Neural crest cell (in vitro differentiated cells): ENCODE data around the gene GAPDHS. TPM values are rescaled to one million over a fixed set of nuclear protein-coding genes. Genes with fewer than 3 reads are reported as not detected.

Source experiments
- DNase-seq: peaks from one replicate; pipeline ENCODE4 v3.0.0; 2021; ENCODE audit warnings: low read depth, mixed read lengths, low spot score
- H3K27ac Mint-ChIP-seq: one replicate; pipeline ENCODE4 v1.8.0; 2021; ENCODE audit warnings: mild to moderate bottlenecking, mixed read lengths; ENCODE audit not compliant: unreplicated experiment
- H3K27me3 Mint-ChIP-seq: 2 replicates; pipeline ENCODE4 v1.8.0; 2021; ENCODE audit warnings: low read depth, mild to moderate bottlenecking, mixed read lengths
- H3K36me3 Mint-ChIP-seq: 2 replicates; pipeline ENCODE4 v1.8.0; 2021; ENCODE audit warnings: low read depth, mild to moderate bottlenecking, mixed read lengths
- H3K4me1 Mint-ChIP-seq: 2 replicates; pipeline ENCODE4 v1.8.0; 2021; ENCODE audit warnings: mixed read lengths
- H3K4me3 Mint-ChIP-seq: one replicate; pipeline ENCODE4 v1.8.0; 2021; ENCODE audit warnings: mild to moderate bottlenecking, mixed read lengths
- H3K9me3 Mint-ChIP-seq: 2 replicates; pipeline ENCODE4 v1.8.0; 2021; ENCODE audit warnings: mixed read lengths
- total RNA-seq: library from RNA; stranded (reverse); gene quantifications from 2 replicates; pipeline ENCODE4 v1.2.1, GENCODE V29; 2021
- TF ChIP-seq, protein P1 (sequence below): fragments of 200-600 bp; sonication (generic); conservative IDR thresholded peaks from 2 replicates; pipeline ENCODE4 v1.5.0; 2021; ENCODE audit warnings: antibody characterized with exemption, mild to moderate bottlenecking

GAPDHS gene
- total RNA-seq, 1 donor from 2014 or later: not detected

DNA sequence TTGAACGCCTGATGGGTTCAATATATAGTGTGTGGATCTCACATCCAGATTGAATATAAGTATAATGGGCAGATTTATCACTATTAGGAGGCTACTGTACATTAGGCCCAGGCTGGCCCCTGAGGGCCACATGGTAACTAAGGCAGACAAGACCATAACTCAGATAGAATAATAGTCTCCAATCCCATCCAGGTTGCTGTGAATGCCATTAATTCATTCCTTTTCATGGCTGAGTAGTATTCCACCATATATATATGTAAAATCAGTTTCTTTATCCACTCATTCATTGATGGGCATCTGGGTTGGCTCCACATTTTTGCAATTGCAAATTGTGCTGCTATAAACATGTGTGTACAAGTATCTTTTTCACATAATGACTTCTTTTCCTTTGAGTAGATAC, 44.7 kb downstream of the GAPDHS start:
- TF ChIP-seq, protein P1, sequence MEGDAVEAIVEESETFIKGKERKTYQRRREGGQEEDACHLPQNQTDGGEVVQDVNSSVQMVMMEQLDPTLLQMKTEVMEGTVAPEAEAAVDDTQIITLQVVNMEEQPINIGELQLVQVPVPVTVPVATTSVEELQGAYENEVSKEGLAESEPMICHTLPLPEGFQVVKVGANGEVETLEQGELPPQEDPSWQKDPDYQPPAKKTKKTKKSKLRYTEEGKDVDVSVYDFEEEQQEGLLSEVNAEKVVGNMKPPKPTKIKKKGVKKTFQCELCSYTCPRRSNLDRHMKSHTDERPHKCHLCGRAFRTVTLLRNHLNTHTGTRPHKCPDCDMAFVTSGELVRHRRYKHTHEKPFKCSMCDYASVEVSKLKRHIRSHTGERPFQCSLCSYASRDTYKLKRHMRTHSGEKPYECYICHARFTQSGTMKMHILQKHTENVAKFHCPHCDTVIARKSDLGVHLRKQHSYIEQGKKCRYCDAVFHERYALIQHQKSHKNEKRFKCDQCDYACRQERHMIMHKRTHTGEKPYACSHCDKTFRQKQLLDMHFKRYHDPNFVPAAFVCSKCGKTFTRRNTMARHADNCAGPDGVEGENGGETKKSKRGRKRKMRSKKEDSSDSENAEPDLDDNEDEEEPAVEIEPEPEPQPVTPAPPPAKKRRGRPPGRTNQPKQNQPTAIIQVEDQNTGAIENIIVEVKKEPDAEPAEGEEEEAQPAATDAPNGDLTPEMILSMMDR: no peak
- no peak for DNase-seq
- no peaks in the 10 kb centered on the region for H3K4me1 Mint-ChIP-seq
- H3K36me3 Mint-ChIP-seq: peaks cover 8% of the 10 kb centered on the region
- no peak overlapping the region for H3K27ac Mint-ChIP-seq
- H3K9me3 Mint-ChIP-seq: peaks cover 20% of the 10 kb centered on the region
- H3K27me3 Mint-ChIP-seq: peaks cover 31% of the 10 kb centered on the region
- H3K4me3 Mint-ChIP-seq: no peak overlapping the region

- H3K4me1 Mint-ChIP-seq: no peaks in the 10 kb centered on the region
- H3K27ac Mint-ChIP-seq: no peak overlapping the region
- H3K9me3 Mint-ChIP-seq: peaks cover 20% of the 10 kb centered on the region
- DNase-seq: no peak
- TF ChIP-seq, protein P1: no peak
- H3K27me3 Mint-ChIP-seq: peaks cover 29% of the 10 kb centered on the region
- peaks cover 8% of the 10 kb centered on the region for H3K36me3 Mint-ChIP-seq
- H3K4me3 Mint-ChIP-seq: no peak overlapping the region
These were observed 45.5 kb downstream of the GAPDHS start for GRCh38 chr19:35578707-35579106.

GRCh38 chr19:35582760-35583159, 49.5 kb downstream of the GAPDHS start:
- TF ChIP-seq, protein P1: no peak
- no peak overlapping the region for H3K4me3 Mint-ChIP-seq
- H3K36me3 Mint-ChIP-seq: no peaks in the 10 kb centered on the region
- H3K9me3 Mint-ChIP-seq: peaks cover 1% of the 10 kb centered on the region
- no peaks in the 10 kb centered on the region for H3K4me1 Mint-ChIP-seq
- no peak overlapping the region for H3K27ac Mint-ChIP-seq
- peaks cover 48% of the 10 kb centered on the region for H3K27me3 Mint-ChIP-seq
- DNase-seq: no peak

DNA sequence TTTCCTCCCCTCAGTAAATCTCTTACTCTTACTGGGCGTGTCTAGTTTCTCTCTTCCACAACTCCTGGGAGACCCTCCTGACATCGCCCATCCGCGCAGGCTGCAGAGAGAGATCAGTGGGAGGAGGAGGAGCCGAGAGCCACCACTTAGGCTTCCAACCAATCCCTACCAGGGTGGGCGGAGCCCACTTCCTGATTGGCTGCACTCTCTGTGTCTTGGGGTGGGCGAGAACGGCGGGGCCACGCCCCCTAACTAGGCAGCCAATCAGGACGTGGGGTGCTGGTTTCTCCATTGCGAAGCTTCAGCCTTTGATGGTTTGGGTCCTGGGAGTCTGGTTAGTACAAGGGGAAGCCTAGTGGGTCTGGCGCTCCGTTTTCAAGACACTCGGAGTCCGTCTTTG, 52.6 kb downstream of the GAPDHS start, which contains the start of gene PMIS2:
Gene PMIS2, plus strand, starts transcription at position 326 of the 400 bp plus-strand sequence. CDS start 87 bp downstream, outside the sequence.
- Mint-ChIP-seq H3K4me1 (no peaks in the 10 kb centered on the region), H3K27ac (no peak within 1 kb of the TSS)

DNA sequence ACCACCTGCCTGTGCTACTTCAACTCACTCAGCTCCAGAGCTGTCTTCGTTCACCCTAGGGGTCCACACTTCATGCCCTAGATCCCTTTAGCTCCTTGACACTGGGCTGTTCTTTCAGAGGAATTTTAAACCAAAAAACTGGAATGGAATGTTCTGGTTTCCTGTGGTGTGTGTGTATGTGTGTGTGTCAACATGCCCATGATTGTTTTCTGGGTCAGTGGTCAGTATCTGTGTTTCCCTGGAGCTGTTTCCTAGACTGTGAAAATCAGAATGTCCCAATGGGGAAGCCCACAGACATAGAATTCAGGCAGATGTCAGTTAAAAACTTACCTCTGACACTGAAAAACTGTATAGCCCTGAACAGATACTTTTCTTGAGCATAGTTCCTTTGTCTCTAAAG, 54.1 kb downstream of the GAPDHS start:
- no peak for DNase-seq
- Mint-ChIP-seq H3K9me3 (no peaks in the 10 kb centered on the region), H3K4me1 (no peaks in the 10 kb centered on the region), H3K27ac (no peak overlapping the region), H3K36me3 (no peaks in the 10 kb centered on the region), H3K4me3 (no peak overlapping the region), H3K27me3 (peaks cover 64% of the 10 kb centered on the region)
- TF ChIP-seq, protein P1: no peak

More for the DNA sequence above, 52.6 kb downstream of the GAPDHS start, which contains the start of gene PMIS2:
- H3K36me3 Mint-ChIP-seq: no peaks in the 10 kb centered on the region
- H3K4me3 Mint-ChIP-seq: no peak within 1 kb of the TSS
- H3K9me3 Mint-ChIP-seq: no peaks in the 10 kb centered on the region
- peaks cover 64% of the 10 kb centered on the region for H3K27me3 Mint-ChIP-seq
- TF ChIP-seq, protein P1: no peak
- no peak for DNase-seq

DNA sequence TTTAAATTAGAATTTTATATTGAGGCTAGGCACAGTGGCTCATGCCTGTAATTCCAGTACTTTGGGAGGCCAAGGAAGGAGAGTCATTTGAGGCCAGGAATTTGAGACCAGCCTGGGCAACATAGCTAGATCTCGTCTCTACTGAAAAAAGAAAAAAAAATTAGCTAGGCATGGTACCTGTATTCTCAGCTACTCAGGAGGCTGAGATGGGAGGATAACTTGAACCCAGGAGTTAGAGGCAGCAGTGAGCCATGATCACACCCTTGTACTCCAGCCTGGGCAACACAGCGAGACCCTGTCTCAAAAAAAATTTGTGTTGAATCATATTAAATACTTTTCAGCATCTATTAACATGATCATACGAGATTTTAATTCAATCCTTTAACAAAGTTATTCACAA, 57.6 kb downstream of the GAPDHS start:
- H3K9me3 Mint-ChIP-seq: no peaks in the 10 kb centered on the region
- TF ChIP-seq, protein P1: no peak

More for the DNA sequence above, 57.6 kb downstream of the GAPDHS start:
- H3K4me3 Mint-ChIP-seq: no peak overlapping the region
- no peaks in the 10 kb centered on the region for H3K4me1 Mint-ChIP-seq
- H3K36me3 Mint-ChIP-seq: no peaks in the 10 kb centered on the region
- H3K27ac Mint-ChIP-seq: no peak overlapping the region
- no peak for DNase-seq
- H3K27me3 Mint-ChIP-seq: peaks cover 41% of the 10 kb centered on the region
